Lower leg skin (tissue), 3 donors: ENCODE results near the gene NOC4L.

ENCODE experiments used
- CTCF ChIP-seq, 3 donors: fragments of 450-650 bp; IDR thresholded peaks; one replicate each; pipeline ENCODE4 v1.5.1; 2016; ENCODE audit warnings: antibody characterized with exemption in 3 of 3, mild to moderate bottlenecking in 3 of 3, moderate library complexity in 2 of 3
- POLR2A ChIP-seq, 2 donors: fragments of 450-650 bp; IDR thresholded peaks; one replicate each; pipeline ENCODE4 v1.6.1; 2016 to 2017; ENCODE audit warnings: antibody characterized with exemption in 2 of 2, mild to moderate bottlenecking in 1 of 2, moderate library complexity in 1 of 2

GRCh38 chr12:132117558-132117875 is 26.7 kb upstream of the NOC4L start:
- TF ChIP-seq CTCF (IDR thresholded peaks at IDR 0.05) (no peak), POLR2A (IDR thresholded peaks at IDR 0.05) (no peak)
